Measurements from ENCODE around the gene MIER2.
A peak's percentile ranks its signal among the peaks of the same experiment; 100 is the strongest.
"Not testable (repeated sequence)": the region's sequence is repeated elsewhere in the genome, so short reads cannot be mapped to it uniquely, and the experiment has no call there.

The MIER2 gene

DNA sequence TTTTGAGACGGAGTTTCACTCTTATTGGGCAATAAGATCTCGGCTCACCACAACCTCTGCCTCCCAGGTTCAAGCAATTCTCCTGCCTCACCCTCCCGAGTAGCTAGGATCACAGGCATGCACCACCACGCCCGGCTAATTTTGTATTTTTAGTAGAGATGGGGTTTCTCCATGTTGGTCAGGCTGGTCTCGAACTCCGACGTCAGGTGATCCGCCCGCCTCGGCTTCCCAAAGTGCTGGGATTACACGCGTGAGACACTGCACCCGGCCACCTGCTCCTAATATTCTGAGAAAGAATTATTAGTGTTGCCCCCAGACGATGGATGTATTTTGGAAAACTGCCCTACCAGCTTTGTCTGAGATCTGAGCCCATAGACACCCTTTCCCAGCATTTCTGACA lies 10.9 kb upstream of the MIER2 start:
- DNase-seq = not testable (repeated sequence)

DNA sequence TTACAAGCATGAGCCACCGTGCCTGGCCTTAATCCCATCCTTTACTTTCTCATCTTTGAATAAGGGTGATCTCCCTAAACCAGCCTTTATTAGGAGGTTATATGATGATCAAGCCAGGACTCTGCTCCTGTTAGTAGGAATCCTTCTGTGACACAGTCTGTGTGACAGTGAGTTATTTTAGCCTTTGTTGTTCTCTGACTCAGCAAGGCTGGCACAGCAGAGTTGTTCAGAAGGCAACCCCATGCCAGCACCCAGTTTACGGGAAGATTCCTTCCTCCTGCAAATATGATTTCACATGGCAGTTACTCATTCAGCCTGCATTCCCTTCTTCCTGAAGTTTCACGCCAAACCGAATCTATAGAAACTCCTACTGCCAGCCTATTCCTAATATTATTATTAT lies 10.5 kb upstream of the MIER2 start:
- DNase-seq = no peak

GRCh38 chr19:351976-352625 lies 7.5 kb upstream of the MIER2 start:
- no peak for DNase-seq

DNA sequence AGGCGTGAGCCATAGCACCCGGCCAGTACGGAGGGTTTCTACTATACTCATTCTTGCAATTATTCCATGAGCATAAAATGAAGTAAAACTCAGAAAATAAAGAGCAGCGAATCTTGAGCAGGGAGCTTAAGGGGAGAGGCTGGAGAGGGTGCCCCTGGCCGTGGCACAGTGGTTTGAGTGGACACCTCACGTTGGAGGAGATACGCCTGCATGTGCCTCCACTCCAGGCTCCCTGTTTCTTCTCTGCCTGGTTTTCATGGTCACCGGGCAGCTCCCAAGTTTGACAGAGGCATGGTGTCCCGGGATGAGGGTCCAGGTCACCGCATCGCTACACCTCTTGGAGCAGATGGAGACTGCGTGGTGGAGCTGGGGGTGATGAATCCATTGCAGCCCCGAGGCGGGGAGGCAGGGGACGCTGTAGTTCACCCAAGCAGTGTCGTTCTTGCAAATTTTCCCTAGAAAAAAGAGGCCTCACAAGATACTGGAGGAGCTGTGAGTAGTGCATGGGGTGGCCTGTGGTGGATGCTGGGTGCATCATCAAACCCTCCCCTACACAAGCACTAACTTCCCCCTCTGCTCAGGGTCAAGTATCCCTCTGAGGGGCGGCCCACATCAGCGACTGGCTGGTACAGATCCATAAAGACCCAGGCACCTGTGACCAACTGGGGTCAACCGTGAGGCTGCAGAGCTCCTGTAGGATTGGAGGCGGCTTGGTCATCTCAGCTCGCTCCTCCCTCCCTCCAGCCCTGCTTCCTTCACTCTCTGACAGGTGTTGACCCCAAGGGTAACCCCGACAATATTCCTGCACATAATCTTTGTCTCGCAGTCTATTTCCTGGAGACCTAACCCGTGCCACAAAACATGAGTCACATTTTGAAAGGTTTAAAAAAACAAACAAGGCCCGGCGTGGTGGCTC lies 3.6 kb upstream of the MIER2 start:
- no peak for DNase-seq

DNA sequence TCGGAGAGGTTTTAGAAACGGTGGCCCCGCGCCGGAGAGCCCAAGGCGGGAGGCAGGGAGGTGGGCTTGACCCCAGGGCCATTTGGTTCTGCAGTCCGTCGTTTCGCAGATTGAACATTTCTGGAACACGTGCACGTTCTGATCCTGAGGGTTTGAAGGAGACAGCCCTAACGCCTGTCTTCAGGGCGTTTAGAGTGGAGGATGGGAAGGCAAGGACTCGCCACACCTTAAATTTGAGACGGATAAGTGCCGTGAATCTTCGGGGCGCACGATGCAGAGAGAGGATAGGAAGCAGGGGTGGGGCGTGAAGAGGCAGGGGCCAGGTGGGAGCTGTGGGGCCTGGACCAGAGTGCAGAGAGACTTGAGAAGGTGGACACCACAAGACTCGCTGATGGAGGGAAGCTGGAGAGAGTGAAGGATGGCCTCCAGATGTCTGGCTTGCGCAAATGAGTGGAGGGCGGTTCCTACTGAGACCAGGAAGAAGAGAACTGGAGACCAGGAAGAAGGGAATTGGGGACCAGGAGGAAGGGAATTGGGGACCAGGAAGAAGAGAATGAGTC lies 804 bp upstream of the MIER2 start:
- no peak for DNase-seq

DNA sequence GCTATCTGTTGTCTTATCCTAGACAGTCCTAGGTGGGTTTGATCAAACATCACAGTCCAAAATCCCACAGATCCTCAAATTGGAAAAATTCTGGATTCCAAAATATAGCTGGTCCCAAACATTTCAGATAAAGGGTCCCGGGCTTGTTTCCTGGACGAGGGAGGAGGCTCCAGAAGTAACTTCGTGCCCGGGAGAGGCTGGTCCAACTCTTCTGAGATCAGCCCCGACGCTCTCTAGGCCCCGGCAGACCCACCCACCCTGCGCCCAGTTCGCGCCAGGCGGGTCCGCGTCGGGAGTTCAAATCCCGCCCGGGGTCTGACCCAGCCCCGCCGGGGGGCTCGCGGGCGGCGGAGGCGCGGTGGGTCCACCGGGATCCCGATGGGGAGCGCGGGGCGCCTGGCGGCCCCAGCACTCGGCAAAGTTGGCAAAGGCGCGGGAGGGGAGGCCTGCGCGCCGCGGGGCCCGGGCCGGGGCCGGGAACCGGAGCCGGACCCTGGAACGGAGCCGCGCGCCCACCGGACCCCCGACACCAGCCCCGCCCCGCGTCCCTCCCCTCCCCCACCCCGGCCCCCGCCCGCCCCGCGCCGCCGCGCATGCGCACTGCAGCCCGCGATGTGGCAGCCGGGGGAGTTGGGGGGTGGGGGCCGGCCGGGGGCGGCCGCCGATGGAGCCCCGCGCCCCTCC lies 513 bp downstream of the MIER2 start:
- no peak for DNase-seq

GRCh38 chr19:343451-343931 lies 1.1 kb downstream of the MIER2 start:
- DNase-seq = no peak

- DNase-seq = peak; percentile 6
Measured at GRCh38 chr19:342801-343421, 1.7 kb downstream of the MIER2 start.

DNA sequence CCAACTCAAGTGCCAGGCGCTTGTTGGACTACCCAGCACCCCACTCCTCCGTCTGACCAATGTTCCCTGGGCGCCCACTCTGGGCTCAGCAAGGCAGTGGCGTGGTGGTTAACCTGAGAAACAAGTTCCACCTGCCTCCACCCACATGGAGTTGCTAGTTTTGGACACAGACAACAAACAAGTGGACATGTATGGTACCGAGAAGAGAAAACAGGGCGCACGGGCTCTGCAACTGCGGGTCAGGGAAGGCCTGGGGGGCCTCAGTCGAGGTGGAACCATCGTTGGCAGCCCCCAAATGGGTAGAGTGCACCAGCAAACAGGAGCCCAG lies 2.5 kb downstream of the MIER2 start:
- DNase-seq = no peak

DNA sequence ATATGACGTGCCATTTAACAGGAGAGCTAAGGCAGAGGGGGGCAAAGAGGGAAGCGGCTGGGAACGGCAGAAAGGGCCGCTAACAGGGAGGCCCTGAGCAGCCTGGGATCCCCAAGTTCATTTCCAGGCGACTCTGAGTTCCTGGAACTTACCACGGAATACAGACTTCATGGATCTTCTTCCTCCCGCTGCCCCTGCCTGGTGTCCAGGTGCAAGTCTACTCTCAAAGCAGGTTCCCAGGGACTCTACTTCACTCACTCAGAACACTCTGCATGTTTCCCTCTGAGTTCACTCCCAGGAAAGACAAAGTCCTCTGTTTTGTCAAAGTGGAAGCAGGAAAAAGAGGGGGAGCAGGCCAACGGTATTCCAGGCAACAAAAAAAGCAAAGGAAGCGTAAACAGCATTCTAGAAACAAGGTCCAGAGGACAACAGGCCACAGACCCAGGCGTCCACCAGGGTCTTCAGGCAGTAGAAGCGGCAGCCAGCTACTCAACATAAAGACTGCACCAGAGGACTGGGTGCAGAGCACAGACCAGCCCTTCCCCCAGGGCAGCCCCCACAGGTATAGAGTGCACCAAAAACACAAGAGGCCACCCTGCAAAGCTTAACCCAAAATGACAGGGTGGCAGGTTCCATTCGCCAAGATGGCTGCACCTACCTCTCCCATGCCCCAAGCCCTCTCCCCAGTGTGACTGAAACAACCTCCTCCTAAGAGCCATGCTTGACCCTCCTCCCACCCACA lies 3.0 kb downstream of the MIER2 start:
- no peak for DNase-seq

DNA sequence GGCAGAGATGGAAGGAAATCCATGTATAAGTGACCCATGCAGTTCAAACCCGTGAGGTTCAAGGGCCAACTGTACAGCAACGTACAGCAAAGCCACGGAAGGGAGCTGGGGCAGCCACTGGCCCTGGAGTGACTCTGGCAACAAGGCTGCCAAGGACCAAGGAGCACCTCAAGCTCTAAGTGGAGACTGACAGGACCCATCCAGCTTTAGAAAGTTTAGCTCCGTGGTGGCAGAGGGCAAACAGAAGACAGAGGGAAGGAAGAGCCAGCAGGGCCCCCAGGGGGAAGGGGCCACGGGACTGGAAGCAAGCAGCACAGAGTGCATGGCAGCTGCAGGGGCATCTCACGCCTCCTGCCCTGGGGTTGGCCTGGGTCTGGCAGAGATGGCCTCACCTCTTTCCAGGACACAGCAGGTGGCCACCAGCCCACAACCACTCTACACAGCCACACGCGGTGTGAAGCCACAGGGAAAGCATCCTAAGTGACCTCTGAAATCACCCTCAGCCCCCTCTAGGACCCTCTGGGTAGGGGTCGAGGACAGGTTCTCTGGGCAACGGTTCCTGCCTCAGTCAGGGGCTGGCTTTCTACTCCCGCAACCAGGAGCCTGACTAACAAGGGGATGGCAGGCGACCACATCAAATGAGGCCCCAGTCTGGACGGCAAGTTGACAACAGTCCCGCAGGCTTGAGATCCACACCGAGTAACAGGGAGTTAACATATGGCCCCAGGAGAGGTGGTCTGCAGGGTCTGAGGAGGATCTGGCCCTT lies 3.8 kb downstream of the MIER2 start:
- DNase-seq = no peak

DNA sequence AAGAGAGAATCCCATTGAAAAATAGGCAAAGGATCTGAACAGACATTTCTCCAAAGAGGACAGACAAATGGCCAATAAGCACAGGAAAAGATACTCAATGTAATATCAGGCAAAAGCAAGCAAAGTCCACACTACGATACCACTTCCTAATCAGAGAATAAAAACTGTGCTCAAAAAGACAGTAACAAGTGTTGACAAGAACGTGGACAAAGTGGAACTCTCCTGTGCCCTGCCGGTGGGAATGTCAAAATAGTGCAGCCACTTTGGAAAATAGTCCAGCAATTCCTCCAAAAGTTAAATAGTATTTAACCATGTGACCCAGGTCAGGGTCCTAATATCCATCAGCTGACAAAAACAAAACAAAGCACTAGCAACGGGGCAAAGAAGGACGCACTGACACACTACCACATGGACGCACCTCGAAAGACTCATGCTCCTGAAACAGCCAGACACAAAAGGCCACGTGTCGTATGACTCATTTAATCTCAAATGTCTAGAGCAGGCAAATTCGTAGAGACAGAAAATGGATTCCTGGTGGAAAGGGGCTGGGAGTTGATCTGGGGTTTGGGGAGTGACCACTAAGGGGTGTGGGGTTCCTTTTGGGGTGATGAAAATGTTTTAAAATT lies 5.2 kb downstream of the MIER2 start:
- DNase-seq = no peak

GRCh38 chr19:338421-338820 lies 6.2 kb downstream of the MIER2 start:
- no peak for DNase-seq

DNA sequence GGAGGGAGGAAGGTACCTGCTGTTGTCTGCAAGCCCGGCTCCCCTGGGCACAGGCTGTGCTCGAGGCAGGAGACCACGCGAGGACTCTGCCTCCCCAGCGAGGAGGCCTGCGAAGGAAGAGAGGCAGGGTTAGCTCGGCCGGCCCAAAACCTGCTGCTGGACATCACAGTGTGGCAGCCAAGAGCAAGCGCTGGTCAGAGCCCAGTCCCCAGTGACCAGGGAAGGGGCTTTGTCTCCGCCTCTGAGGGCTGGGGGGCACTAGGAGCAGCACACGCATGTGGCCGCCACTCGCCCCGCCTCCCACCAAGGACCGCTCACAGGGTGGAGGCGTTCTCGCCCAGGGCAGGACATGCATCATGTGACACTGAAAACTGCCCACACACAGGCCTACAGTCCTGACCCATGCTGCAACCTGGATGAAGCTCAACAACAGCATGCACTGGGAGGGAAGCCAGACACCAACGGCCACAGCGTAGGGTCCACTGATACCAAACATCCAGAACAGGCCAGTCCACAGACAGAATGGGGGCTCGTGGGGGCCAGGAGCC lies 8.5 kb downstream of the MIER2 start:
- DNase-seq = no peak

- DNase-seq = no peak
Measured at GRCh38 chr19:335486-336066, 9.0 kb downstream of the MIER2 start.

GRCh38 chr19:335072-335471 lies 9.5 kb downstream of the MIER2 start:
- no peak for DNase-seq

- no peak for DNase-seq
Measured at GRCh38 chr19:334296-335071, 10.1 kb downstream of the MIER2 start.

DNA sequence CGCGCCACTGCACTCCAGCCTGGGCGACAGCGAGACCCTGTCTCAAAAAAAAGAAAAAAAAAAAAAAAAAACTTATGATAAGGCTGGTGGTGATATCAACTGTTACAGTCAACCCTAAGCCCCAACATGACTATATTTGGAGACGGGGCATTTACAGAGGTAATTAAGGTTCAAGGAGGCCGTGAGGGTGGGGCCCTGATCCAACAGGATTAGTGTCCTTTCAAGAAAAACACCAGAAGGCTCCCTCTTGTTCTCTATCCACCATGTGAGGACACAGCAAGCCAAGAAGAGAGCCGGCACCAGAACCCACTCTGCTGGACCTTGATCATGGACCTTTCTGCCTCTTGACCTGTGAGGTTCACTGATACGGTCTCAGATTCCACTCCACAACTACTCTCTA lies 14.1 kb downstream of the MIER2 start:
- DNase-seq = no peak

GRCh38 chr19:329876-330275 lies 14.7 kb downstream of the MIER2 start:
- no peak for DNase-seq
